HG02571 (cell line): ENCODE results near the gene GPA33.

Source experiments
- ATAC-seq: cut with Tn5 transposase; IDR thresholded peaks from one replicate; pipeline ENCODE4 v1.9.1; 2021; ENCODE audit warnings: mild to moderate bottlenecking, moderate library complexity; ENCODE audit not compliant: unreplicated experiment

The GPA33 gene

DNA sequence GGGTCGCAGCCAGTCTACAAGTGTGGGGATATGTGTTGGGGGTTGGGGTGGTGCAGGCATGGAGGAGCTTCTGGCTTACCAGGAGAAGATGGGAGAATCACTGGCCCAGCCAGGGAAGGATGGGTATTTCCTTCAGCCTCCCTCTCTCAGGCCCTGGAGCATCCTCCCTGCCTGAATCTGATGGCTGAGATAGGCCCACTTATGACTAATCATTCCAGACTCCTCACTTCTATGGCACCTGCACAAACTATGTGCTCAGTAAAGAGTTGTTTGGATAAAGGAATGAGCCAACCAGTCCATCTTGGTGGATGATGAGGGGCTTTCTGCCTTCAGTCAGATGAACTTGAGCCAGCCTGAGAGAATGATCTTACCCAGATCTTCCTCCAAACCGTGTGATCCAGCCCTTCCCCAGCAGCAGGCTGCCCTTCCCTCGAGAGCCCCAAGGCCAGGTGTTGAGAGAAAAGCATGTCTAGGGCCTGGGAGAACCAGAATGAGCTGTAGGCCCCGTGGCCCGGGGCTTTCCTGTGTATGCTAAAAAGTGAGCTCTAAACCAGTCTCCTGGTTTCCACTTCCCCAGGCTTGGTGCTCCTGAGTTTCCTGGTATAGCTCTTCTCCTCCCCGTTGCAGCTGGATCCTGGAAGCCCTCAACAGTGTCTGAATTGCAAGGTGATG is 1.3 kb downstream of the GPA33 start:
- ATAC-seq, result no peak

DNA sequence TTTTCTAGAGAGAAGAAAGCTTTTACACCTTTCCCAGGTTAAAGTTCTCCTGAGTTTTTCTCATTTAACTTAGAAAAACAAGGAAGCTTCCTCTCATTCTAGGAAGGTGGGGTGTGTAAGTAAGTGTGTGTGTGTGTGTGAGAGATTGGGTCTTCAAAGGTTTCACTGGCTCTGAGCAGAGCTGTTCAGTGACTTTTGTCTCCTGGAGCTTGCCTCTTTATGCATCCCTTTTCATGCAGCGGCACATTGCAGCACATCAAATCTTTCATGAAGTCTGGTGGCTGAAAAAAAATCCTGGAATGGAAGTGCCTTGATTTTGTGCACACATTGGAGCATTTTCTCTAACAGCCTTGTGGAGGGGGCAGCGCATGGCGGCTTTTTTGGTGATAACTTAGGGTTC is 3.4 kb downstream of the GPA33 start:
- ATAC-seq, result no peak

DNA sequence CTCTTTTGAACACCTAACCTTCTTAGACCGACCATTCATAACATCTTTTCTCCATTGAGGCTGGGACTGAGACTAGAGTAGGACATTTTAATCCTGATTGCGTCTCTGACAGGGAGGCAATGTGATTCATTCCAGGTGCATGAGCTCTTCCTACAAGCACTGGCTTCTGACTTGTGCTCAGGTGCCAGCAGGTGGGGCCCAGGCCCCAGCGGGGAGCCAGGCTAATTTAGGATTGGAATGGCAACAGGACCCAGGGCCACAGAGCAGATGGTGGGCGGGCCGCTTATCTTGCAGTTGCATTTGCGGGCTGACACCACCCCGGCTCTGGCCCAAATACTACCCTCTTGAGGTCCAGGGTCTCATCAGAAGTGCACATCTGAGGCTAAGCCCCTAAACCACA is 4.1 kb downstream of the GPA33 start:
- no peak for ATAC-seq

DNA sequence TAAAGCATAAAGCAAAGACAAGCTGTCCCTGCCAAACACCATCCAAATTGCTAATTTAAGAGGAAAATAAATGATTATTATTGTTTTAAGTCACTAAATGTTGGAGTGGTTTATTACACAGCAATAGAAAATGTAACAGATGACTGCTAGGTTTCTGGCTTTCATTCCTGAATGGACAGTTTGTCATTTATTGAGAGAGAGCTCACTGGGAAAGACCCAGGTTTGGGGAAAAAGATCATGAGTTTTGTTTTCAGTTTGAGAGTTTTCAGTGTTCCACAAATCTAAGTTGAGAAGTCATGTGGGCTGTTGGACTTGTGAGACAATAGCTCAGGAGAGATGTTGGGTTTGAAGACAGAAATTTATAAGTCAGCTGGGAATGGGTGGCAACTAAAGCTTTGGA is 5.4 kb downstream of the GPA33 start:
- no peak for ATAC-seq

DNA sequence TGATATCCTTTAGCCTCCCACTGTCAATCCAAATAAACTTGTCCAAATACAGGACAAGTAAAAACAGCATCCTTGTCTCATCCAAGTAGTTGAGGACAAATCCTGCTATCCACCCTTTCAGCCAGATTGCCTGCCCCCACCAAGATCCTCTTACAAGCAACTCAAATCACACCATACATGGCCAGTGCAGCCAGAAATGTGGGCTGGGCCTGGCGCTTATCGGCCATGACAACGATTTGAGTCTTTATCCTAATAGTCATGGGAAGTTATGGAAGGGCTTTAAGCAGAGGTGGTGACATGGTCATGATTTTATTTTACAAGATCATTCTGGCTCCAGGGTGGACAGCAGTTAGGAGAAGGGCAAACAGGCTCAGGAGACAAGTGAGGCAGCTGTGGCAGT is 6.3 kb downstream of the GPA33 start:
- no peak for ATAC-seq

DNA sequence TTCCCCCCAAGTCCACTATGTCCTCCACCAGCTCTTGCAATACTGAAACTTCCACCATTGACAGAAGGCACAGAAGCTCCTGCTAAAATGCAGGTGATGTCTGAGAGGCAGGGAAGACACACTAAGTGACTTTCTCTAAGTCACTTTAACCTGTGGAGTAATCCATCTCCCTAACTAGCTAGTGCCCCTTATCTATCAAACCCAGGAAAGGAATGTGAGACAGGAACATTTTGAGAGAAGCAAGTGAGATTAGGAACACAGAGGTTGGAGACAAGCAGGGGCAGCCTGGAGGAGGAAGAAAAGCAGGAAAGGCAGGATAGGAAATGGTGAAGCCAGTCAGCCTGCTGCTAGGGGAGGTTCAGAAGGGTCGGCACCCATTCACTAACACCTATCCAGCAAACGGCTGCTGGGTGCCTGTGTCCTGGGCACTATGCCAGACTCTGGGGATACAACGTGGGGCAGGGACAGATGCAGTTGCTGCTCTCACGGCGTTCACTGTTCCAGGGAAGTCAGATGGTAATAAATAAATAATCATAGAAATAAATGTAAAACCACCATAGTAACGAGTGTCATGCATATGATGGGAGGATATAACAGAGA is 7.0 kb downstream of the GPA33 start:
- ATAC-seq, result no peak

DNA sequence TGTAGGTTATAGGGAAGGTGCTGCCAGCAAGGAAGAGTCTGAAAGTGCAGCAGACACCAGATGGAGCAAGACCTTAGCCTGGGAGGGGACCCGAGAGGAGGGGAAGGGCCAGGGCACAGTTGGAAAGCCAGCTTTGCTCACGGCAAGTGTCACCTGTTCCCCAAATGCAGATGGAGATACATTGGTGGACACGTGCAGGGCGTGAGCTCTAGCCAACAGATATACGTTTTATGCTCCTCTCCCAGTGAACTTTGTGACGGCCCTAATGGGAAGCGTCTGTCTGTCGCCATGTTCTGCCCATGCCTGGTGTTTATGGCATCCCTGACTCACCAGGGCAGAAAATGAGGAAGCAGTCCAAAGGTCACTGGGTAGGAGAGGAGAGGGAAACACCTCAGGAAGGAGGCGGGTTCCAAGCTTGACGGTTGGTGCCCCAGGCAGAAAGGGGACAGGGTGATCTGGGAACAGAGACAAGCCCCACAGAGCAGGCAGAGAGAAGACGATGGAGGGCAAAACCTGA is 7.6 kb downstream of the GPA33 start:
- ATAC-seq, result no peak

DNA sequence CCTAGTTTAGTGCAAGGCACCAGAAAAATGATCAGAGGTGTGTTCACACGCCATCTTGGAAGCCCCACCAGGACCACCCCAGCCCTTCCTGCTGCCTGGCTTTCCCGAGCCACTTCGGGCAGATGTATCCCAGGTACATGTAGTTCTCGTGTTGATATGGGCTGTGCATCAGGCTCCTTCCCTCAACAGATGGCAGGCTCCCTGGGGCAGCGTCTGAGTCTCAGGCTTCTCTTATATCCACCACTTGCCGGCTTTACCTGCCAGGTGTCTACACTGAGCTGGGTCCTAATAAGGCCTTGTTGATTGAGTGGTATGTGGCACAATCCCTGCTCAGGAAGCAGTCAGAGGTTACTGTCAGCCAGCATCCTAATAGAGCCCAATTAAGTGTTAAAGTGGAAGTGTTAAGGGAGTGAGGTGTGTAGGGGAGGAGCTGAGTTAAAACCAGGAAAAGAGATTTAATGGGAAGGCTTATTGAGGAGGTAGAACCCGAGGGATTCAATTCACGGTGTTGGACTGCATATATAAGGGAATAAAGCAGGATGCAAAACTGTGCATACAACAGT is 8.5 kb downstream of the GPA33 start:
- ATAC-seq, result no peak

DNA sequence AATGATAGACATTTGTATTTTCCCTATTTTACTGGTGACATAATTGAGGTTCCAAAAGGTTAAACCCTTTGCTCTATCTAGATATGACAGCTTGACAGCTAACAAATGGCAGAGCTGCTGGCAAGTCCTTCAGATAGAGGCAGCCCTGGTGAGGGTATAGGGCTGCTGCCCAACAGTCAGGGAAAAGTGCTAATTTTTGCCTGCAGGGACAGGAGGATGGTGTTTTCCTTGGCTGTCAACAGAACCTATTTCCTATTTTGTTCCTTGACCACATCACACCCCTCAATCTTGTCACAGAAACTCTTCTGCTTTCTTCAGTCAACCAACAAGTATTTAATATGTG is 12.3 kb downstream of the GPA33 start:
- ATAC-seq, result no peak

DNA sequence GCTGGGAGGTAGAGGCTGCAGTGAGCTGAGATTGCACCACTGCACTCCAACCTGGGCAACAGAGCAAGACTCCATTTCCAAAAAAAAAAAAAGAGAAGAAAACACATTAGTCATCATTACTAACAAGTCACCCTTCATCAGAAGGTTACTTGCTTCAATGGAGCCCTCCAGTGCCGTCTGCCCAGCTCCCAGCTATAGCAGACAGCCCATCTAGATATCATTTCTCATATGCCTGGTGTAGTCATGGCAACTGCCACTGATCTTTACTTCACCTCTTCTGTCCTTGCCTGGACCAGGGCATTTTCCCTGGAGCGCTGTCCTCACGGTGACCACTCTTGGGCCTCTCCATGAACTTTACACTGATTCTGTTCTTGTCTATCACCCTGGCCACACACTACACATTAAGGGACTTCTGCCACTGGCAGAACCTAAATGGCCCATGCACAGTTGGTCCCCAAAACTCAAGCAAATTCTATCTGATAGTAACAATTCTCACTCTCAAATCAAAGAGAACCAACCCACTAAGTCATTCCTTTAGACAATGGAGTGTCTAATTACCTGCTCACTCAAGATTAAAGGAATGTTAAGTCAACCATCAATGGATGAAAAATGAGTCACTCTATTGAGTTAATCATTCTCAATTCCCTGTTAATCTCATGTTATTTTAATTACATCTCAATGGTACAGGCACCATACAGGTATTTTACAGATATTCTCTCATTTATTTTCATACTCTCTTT is 12.9 kb downstream of the GPA33 start:
- no peak for ATAC-seq

DNA sequence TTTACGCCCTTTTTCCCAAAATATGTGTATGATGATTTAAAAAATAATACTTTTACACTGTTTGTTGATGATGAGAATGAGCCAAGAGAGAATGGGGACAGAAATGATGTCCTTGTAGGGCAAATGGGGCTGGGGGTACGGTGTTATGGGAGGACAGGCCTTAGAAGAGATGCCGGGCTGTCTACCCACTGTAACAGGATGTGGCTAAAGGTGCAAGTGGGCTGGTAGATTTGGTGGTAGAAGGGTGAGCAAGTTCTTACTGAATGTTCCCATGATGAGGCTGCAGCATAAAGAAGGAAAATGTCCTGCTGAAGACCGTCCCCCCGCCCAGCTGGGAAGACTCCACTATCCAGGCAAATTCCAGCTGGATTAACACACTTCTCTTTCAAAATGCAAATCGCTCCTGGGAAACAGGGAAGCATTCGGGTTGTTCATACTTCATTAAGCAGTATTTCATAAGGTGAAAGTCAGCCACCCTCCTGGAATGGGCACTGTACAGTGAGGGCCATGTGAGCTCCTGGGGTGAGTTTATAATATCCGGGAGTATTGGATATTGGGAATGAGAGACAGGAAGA is 14.0 kb downstream of the GPA33 start:
- ATAC-seq, result no peak

DNA sequence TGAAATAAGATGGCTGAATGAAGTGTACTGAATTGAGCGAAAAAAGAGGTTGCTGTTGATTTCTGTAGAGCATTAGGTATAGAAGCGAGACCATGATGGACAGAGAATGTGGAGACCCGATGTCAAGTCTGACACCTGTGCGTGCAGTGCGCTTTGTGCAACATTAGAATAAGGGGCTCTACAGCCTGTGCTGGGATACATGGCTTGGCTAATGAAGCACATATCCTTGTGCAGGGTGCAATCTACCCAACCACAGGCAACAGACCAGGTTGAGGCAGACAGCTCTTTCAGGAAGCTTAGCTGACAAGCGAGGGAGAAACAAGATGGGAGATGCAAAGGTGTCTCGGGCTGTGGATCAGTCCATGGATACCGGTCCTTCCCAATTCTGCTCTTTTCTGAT is 18.9 kb downstream of the GPA33 start:
- ATAC-seq, result no peak

DNA sequence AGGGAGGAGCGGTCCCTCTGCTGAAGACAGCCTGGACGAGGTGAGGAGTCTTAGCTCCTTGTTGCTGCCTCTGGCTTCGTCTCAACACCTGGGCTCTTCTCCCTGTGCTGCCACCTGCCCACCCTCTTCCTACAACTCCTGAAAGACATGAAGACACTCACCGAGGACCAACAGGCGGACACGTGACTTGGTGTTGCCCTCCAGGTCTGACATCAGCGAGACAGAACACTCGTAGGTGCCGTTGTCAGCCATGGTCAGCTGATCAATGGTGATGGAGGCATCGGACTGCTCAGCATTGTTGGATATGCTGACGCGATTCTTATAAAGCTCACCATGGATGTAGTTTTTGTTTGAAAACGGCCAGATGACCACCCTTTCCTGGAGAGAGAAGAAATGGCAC is 21.4 kb downstream of the GPA33 start:
- ATAC-seq, result no peak

DNA sequence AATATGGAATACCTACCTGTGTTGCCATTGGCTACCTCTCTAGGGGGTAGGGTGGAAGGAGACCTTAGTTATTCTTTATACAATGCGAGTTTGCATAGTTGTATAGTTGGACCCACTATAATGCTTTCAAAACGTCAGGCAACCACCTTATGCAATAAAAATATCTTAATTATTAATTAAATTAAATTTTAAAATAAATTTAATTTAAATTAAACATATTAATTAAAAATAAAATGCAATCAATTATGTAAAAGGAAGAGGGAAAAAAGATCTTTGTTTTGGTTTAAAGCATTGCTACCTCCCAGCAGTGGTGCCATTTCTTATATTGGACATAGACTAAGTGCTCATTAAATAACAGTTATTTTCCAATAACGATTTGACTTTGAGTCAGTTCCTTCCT is 22.3 kb downstream of the GPA33 start:
- no peak for ATAC-seq

DNA sequence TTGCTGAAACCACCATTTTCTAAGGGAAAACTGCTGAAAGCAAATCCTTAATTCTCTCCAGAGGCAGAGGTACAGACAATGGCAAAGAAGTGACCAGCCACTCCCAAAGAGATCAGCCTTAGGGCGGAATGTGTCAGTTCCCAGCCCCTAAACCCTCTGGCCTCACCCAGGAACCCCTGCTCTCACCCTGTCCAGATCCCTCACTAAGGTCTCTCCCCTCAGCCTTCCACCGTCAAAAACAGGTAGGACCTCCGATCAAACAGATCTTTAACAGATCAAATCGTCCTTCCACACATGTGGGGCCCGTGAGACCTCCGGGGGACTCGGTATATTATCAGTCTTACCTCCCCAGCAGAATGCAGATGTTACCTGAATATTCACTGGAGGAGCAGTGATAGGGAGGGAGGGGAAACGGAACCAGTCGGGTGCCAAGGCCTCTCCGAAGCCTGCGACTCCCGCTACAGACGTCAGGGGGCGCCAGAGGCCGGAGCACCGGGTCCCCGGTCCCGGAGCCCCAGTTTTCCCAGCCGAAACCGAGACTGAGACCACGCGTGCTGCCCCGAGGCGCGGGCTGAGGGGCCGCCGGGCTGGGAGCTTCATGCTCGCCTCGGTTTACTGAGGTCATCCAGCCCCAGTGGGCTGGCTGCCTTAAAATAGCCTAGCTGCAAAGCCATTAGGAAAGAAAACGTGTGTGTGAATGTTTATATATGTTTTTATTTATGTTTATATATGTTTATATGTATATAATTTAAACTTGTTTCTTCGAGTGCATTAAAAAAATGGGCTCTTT is 23.6 kb downstream of the GPA33 start:
- peak; percentile 78 for ATAC-seq

DNA sequence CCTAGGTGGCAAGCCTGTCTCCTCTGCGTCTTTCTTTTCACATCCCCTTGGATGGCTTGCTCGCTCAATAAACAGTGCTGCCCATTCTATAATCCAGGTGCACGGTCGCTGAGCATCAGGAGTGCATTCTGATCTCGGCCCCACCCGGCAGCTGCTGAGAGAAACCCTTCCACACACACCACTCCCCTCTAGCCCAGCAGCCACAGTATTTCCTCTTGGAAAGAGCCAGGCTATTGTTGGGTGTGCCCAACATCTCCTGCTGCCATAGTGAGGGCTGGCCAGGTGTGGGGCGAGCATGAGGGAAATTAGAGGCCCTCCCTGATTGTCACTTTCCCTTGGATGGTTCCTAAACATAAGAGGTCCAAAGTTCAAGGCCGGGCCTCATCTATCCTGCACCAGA is 24.7 kb downstream of the GPA33 start:
- no peak for ATAC-seq

DNA sequence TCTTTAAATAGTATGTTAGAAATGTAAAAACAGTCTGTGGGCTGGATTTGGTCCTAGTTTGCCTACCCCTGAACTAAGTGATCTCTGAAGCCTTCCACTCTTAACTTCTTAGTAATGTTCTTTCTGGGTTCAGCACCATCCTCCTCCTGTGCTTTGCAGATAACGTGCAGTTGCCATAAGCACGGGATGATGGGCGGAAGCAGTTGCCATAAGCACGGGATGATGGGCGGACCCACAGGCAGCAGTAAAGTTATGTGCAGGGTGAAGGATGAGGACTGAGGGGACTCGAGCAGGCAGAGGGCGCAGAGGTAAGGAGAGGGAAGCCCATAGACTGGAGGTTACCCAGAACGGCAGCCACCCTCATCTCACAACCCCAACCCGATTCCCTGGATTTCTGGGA is 25.6 kb downstream of the GPA33 start:
- ATAC-seq, result no peak

DNA sequence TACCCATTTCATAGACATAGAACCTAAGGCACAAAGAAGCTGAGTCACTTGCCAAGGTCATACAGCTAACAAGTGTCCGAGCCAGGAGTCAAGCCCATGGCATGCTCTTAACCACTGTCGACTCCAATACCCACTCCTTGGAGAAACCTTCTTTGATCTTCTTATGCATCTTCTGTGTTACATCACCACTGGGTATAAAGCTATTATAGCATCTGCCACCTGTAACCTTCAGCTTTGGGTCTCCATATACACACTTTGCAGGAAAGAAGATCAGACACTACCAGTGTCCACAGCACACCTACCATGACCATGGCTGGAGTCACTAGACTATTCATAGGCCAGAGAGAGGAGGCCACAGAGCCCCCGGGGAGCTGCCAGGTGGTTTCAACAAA is 29.1 kb downstream of the GPA33 start:
- no peak for ATAC-seq

DNA sequence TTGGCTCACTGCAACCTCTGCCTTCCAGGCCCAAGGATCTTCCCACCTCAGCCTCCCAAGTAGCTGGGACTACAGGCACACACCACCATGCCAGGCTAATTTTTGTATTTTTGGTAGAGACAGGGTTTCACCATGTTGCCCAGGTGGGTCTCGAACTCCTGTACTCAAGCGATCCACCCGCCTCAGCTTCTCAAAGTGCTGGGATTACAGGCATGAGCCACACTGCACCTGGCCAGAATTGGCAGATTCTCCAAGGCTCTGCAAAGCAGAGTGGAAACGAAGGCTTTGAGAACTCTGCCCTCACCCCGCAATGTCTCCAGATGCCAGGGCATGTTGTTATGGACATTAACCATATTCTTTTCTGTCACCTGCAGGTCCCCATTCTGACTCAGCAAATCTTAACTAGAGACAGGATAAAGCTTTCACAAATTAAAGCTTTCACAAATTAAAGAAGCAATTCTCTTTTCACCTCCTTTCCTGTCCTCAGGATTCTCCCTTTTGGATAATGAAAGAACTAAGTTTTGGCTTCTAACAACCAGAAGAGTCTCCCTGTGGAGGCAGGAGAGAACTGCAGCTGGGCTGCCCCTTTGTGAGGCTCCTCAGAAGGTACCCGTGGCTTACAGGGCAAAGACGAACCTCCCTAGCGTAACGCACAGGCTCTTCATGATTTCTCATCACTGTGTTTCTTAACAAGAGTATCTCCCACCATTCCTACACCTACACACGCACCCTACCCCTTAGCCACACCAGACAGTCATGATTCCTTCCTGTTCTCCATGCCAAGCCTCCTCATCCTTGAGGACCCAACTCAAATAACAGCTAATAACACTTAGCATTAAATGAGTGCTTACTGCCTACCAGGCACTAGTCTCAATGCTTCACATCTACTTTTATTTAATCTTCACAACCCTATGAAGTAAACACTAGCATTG is 29.8 kb downstream of the GPA33 start:
- ATAC-seq, result no peak

DNA sequence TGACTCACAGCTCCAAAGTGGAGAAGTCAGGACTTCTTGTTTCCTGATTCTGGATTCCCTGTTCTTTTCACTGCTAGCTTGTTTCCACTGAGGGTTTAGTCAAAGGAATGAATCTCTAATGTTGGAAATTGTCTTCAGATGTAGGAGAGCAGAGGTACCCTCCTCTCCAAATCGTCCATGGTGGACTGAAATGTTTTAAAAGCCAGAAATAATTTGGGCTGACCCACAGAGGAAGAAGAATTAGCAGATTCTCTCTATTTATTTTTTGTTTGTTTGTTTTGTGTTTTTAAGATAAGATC is 30.4 kb downstream of the GPA33 start:
- ATAC-seq, result no peak
